ENCODE data around the gene HNRNPL.
"Not testable (repeated sequence)": the region's sequence is repeated elsewhere in the genome, so short reads cannot be mapped to it uniquely, and the experiment has no call there.

HNRNPL gene

DNA sequence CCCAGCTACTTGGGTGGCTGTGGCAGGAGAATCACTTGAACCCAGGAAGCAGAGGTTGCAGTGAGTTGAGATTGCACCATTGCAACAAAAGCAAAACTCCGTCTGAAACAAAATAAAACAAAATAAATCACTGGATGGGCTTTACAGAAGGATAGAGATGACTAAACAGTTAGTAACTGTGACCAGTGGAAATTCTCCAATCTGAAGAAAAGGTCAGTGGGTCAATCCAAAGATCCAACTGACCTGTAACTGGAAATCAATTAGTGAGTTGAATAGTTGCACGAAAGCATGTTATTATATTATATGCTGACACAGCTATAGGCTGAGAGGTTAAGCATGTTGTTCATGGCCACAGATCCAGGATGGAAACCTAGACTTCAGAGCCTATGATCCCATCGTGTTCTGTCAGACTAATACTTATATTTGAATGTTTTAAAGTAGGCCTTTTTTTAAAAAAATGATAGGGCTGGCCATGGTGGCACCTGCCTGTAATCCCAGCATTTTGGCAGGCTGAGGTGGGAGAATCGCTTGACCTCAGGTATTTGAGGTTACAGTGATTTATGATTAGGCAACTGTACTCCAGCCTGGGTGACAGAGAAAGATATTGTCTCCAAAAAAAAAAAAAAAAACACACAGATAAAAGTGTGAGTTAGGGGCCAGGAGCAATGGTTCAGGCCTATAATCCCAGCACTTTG is 19.6 kb downstream of the HNRNPL start:
- peak; percentile 71 for DNase-seq (ENCODE audit: low read depth)

DNA sequence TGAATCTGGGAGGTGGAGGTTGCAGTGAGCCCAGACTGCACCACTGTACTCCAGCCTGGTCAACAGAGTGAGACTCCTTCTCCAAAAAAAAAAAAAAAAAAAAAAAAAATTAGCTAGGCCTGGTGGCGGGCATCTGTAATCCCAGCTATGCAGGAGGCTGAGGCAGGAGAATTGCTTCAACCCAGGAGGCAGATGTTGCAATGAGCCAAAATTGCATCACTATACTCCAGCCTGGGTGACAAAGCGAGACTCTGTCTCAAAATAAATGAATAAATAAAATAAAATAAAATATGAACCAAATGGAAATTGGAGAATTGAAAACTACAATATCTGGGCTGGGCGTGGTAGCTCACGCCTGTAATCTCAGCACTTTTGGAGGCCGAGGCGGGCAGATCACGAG is 20.6 kb downstream of the HNRNPL start:
- DNase-seq (ENCODE audit: low read depth) = peak; percentile 82

DNA sequence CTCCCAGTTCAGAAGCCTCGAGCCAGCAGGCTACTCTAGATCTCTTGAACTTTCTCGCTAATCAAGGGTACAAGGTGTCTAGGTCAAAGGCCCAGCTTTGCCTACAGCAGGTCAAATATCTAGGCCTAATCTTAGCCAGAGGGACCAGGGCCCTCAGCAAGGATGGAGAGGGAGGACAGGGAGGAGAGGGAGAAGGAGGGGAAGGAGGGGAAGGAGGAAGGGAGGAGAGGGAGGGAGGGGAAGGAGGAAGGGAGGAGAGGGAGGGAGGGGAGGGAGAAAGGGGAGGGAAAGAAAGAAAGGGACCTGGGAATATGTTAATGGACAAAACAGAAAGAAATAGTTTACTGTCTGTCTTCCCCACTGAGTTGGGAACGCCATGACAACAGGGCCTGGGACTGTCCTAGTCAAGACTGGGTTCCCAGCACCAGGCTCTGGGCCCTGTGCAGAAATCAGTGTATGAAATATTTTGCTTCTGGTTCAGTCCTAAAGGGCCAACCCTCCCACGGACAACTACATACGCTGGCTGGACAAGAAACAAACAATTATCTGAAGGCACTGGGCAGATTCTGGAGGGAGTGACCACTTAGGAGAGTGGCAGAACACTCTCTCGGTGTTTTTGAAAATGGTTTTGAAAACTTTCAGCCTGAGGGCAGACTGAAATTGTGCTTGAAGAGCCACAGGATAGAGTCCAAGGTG is 22.8 kb downstream of the HNRNPL start:
- no peak for DNase-seq (ENCODE audit: low read depth)

DNA sequence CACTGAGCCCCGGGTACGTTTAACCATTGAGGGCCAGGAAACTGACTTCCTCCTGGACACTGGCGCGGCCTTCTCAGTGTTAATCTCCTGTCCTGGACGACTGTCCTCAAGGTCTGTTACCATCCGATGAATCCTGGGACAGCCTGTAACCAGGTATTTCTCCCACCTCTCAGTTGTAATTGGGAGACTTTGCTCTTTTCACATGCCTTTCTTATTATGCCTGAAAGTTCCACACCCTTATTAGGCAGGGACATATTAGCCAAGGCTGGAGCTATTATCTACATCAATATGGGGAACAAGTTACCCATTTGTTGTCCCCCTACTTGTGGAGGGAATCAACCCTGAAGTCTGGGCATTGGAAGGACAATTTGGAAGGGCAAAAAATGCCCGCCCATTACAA is 23.9 kb downstream of the HNRNPL start:
- not testable (repeated sequence) for DNase-seq (ENCODE audit: low read depth)

DNA sequence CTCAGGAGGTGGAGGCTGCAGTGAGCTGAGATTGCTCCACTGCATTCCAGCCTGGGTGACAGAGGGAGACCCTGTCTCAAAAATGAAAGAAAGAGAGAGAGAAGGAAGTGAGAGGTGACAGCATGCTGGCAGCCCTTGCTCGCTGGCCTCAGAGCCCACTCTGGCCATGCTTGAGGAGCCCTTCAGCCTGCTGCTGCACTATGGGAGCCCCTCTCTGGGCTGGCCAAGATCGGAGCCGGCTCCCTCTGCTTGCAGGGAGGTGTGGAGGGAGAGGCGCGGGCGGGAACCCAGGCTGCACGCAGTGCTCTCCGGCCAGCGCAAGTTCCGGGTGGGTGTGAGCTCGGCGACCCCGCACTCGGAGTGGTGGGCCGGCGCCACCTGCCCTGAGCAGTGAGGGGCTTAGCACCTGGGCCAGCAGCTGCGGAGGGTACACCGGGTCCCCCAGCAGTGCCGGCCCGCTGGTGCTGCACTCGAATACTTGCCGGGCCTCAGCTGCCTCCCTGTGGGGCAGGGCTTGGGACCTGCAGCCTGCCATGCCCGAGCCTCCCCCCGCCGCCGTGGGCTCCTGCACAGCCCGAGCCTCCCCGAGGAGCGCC is 28.5 kb downstream of the HNRNPL start:
- DNase-seq (ENCODE audit: low read depth) = not testable (repeated sequence)

DNA sequence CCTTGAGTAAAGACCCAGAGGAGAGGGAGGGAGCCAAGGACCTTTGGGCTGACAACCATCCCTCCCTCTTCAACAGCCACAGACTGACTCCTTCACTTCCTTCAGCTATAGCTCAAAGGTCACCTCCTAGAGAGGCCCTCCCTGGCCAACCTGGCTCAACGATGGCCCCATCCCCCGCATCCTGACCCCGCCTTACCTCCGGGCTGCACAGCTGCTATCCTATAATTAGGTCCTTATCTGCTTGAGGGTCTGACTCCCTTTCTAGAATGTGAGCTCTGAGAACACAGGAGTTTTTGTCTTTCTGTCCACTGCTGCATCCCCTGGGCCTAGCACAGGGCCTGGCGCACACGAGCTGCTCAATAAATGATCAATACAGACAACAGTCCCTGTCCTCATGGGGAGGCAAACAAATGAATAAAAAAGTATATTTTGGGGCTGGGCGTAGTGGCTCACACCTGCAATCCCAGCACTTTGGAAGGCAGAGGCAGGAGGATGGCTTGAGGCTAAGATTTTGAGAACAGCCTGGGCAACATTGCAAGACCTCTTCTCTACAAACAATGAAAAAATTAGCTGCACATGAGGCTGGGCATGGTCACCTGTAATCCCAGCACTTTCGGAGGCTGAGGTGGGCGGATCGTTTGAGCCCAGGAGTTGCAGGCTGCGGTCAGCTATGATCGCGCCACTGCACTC is 30.4 kb downstream of the HNRNPL start:
- DNase-seq (ENCODE audit: low read depth) = no peak

DNA sequence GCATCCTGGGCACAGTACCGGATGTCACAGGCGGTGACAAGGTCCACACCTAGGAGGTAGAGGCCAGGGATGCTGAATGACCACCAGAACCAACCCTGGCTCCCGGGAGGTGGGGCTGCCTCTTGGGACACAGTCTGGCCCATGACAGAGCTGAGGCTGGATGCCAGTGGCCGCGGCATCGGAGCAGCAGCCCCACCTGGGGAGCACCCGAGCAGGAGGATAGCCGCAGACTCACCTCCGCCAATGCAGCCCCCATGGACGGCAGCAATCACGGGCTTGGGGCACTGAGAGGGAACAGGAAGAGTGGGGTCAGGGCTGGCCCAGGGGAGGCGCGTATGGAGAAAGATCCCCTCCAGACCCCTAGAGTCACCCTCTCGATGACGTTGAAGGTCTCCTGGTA is 32.7 kb downstream of the HNRNPL start:
- DNase-seq (ENCODE audit: low read depth) = no peak

DNA sequence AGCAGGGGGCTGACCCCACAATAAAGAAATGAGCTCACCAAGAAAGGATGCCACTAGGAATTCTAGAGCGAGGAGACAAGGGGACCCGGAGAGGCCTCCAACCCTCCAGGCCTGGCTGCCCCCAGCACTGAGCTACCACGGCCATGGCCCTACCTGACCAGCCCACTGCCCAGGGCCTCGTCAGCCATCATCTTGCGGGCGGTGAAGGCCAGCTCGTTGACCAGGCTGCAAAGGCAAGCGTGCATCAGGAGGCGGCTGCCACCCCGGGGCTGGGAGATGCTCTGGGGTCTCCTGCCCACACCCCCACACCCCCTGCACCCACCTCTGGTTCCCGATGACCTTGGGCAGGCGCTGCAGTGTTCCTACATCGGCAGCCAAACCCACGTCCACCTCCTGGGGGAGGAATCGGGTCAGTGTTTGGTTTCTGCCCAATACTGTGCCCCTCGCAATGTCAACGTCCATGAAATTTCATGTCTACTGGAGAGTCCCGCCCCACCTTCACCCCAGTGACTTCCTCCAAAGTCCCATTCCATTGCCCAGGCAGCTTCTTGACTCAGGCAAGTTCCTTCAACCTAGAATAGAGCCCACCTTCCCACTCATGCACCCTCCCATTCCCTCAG is 33.5 kb downstream of the HNRNPL start:
- DNase-seq (ENCODE audit: low read depth) = no peak

DNA sequence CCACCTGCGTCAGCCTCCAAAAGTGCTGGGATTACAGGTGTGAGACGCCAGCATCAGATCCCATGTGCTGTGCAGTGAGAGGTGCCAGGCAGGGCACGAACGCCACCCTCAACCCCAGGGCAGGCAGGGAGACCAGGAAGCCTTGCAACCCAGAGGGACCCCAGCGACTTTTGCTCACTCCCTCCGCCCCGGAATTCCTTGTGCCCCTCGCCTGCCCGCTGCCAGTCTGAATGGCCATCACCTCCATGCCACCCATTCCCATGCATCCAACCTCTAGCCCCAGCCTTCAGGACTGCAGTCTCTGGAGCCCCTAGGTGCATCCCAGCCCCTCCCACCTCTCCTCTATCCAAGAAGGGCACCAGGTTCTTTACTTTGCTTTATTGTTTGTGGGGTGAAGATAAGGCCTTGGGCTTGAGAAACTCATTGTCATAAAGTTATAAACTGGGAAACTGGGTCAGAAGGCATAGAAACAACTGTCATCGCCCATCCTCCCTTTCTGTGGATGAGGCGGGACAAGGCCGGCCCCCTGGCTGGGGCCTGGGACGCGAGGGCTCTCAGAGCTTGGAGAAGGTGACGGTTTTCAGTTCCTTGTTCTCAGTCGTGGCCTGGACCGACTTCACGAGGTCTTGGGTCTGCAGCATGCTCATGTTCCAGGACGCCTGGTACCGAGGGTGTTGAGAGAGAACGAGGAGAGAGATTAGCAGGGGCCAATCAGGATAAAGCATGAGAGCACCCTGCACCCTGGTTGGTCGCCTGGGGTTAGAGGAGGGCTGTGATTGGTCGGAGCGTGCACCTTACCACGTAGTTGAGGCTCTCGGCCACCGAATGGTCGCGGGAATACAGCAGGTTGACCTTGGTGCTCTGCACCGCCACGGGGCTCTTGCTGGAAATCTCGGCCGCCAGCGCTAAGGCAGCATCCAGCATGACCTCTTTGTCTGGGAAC is 34.5 kb downstream of the HNRNPL start:
- no peak for DNase-seq (ENCODE audit: low read depth)

DNA sequence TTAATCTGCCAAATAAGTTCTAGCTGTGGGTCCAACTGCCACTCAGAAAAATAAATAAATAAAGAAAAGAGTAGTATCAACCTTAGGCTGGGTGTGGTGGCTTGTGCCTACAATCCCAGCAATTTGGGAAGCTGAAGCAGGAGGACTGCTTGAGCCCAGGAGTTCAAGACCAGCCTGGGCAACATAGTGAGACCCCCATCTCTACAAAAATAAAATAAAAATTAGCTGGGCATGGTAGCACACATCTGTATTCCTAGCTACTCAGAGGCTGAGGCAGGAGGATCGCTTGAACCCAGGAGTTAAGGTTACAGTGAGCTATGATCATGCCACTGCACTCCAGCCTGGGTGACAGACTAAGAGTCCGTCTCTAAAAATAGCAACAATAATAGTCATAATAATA is 35.9 kb downstream of the HNRNPL start:
- DNase-seq (ENCODE audit: low read depth) = not testable (repeated sequence)

DNA sequence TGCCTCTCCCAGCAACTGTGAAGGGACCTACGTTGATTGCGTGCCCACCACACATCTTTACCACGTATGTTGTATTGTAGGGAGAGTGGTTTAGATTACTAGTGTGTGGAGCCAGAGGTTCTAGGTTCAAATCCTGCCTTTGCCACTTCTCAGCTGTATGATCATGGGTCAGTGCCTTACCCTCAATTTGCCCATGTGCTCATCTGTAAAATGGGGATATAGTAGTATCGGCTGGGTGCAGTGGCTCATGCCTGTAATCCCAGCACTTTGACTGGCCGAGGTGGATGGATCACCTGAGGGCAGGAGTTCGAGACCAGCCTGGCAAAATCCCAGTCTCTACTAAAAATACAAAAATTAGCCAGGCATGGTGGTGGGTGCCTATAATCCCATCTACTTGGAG is 36.5 kb downstream of the HNRNPL start:
- DNase-seq (ENCODE audit: low read depth) = no peak

DNA sequence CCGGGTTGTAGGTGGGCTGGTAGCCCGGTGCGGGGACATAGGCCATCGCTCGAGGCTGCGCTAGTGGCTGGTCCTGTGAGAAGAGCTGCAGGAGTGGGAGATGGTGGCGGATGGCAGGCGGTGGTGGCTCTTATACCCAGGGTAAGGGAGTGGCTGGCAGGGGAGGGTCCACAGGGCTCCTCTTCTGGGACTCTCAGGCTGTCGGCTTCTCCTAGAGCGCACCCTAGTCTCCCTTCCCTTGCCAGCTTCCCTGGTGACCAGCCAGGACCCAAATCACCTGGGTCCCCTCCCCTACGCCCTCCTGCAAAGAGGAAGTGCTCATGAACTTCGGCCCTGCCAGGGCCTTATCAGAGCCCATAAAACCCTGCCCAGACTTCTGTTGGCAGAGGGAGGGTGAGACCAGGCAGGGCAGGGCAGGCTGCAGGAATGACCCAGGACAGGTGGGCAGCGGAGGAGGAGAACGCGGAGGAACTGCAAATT is 36.9 kb downstream of the HNRNPL start, which contains the start of gene LGALS4:
Gene LGALS4 (minus strand): TSS at position 105 of the 480 bp plus-strand sequence. CDS start 59 bp downstream, at position 46.
- DNase-seq (ENCODE audit: low read depth) = no peak

DNA sequence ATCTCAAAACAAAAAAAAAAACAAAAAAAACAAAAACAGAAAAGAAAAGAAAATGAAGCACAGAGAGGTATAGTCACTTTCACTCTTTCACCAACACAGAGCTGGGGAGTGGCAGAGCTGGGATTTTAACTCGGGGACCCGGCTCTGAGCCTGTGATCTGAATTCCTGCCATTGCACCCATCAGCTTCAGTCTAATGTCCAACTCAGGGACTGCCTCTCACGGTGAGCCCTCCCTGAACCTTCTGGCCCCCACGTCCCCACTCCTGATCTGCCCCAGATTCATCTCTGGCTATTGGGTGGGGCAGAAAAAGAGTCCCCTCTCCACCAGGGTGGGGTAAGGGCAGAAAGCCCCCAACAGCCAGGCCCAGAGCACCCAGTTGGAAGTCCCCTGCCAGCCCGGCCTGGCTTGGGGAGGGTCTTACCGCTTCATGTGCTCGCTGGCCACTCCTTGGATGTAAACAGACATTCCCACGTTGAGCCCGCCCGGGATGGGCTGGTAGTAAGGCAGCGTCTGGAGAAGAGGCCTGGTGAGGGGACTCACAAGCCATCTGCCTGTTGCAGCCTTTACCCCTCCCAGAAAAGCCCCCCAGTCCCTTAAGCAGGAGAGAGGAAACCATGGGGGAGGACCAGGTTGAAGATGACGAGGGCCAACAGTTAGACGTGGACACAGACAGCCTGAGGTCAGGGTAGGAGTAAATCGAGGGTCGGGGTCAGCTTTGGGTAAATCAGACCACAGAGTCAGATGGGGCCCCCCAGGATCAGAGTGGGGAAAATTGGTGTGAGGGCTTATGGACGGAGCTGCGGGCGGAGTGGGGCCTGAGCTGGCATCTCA is 37.6 kb downstream of the HNRNPL start:
- no peak for DNase-seq (ENCODE audit: low read depth)

DNA sequence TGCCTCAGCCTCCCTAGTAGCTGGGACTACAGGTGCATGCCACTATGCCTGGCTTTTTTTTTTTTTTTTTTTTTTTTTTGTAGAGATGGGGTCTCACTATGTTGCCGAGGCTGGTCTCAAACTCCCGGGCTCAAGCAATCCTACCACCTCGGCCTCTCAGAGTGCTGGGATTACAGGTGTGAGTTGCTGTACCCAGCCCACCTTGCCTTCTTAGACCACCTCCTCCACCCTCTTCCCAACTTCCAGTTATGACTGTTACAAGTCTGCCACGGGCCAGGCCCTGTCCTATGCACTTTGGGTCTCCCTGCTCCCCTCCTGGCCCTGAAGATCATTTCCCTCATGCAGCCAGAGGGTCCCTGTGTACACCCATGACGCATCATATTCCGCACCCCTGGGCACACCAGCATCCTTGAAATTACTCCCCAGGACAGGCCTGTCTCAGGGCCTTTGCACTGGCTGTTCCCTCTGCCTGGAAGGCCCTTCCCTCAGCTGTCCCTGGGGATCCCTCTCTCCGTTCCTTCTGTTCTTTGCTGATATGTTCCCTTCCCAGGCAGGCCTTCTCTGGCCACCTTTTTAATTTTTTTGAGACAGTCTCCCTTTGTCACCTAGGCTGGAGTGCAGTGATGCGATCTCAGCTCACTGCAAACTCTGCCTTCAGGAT is 40.1 kb downstream of the HNRNPL start:
- DNase-seq (ENCODE audit: low read depth) = no peak

DNA sequence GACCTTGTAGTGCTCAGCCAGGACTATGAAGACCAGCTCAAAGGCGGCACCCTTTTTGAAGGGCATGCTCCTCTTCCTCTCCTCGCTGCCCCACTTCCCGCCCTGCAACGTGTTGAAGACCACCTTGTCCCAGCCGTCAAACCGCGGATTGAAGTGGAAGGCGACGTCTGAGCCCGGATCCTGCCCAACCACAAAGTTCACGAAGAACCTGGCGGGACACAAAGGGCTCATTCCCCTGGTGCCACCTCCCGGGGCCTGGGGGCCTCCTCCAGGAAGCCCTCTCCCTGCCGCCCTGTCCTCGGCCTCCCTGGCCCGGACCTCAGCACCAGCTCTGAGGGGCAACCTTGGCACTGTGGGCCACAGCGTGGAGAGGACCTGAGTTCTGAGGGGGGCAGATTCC is 41.0 kb downstream of the HNRNPL start:
- DNase-seq (ENCODE audit: low read depth) = no peak

DNA sequence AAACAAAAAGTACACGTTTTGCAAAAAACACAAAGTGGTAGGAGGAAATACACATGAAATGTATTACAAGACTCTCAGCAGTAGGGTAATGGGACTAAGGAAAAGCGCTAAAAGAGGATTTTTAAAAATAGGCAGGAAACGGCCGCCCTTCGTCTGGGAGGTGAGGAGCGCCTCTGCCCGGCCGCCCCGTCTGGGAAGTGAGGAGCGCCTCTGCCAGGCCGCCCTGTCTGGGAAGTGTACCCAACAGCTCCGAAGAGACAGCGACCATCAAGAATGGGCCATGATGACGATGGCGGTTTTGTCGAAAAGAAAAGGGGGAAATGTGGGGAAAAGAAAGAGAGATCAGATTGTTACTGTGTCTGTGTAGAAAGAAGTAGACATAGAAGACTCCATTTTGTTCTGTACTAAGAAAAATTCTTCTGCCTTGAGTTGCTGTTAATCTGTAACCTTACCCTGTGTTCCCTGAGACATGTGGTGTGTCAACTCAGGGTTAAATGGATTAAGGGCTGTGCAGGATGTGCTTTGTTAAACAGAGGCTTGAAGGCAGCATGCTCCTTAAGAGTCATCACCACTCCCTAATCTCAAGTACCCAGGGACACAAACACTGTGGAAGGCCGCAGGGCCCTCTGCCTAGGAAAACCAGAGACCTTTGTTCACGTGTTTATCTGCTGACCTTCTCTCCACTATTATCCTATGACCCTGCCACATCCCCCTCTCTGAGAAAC is 42.2 kb downstream of the HNRNPL start:
- DNase-seq (ENCODE audit: low read depth) = peak; percentile 64

DNA sequence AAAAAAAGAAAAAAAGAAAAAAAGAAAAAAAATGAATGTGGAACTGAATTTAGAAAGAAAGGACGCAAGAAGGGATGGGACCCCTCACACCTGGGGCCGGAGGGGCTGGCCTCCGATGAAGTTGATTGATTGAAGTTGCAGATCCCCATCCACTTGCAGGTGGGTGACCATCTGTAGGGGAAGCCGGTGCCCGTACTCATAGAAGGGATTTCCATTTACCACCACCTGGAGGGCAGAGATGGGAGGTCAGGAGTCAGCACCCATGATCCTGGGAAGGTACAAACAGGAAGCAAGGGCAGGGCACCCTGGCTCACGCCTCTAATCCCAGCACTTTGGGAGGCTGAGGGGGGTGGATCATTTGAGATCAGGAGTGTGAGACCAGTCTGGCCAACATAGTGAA is 43.4 kb downstream of the HNRNPL start:
- DNase-seq (ENCODE audit: low read depth) = no peak

DNA sequence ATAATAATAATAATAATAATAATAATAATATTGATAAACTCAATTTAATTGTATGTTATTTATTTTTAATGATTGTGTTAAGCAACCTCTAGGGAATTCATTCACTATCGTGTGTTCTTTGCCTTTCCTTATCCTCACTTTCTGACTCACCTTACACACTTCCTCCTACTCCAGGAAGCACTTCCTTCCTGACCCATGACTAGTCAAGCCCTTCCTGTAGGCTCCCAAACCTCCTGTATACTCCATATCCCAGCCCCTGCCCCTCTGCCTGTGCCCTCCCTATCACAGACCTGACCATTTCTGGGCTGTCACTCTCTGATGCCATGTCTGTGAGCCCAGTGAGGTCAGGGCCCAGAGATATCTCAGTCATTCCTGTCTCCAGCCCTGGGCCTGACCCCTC is 44.6 kb downstream of the HNRNPL start:
- no peak for DNase-seq (ENCODE audit: low read depth)

DNA sequence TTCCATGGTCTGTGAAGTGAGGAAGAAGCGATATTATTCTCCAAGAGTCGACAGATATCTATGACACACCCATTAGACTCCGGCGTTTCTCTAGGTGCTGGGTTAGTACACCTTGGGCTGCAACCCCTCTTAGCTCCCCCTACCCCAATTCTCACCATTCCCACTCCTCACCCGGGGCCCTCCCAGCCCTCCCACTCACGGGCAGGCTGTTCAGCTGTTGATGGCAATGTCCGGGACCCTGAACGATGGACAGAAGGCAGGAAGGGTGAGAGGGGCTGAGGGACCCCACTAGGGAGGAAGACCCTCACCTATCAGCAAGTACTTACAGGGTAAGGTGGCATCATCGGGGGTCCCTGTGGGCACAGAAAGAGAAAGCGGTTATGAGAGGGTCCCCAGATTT is 46.2 kb downstream of the HNRNPL start:
- no peak for DNase-seq (ENCODE audit: low read depth)

All from amniotic epithelial cell (primary cell).